Neuronal stem cell (in vitro differentiated cells): ENCODE measurements around the gene PAPOLB.

Source experiments
- DNase-seq: peaks from one replicate; pipeline ENCODE4 v3.0.0-alpha.2; 2013; ENCODE audit warnings: low spot score
- H2AFZ ChIP-seq: one replicate; pipeline ENCODE4 v1.6.1; 2013; ENCODE audit warnings: mild to moderate bottlenecking, low read length, inconsistent platforms
- H2AK5ac ChIP-seq: 2 replicates; pipeline ENCODE4 v1.6.1; 2013; ENCODE audit warnings: low read depth, mild to moderate bottlenecking, inconsistent platforms, low read length, moderate library complexity, mixed read lengths
- H2BK120ac ChIP-seq: 2 replicates; pipeline ENCODE4 v1.6.1; 2013; ENCODE audit warnings: low read depth, mild to moderate bottlenecking, inconsistent platforms, low read length, moderate library complexity, mixed read lengths
- H2BK12ac ChIP-seq: one replicate; pipeline ENCODE4 v1.6.1; 2013; ENCODE audit warnings: low read length, inconsistent platforms
- H2BK15ac ChIP-seq: 2 replicates; pipeline ENCODE4 v1.6.1; 2013; ENCODE audit warnings: mild to moderate bottlenecking, low read length, inconsistent platforms, mixed read lengths
- H2BK5ac ChIP-seq: one replicate; pipeline ENCODE4 v1.6.1; 2013; ENCODE audit warnings: inconsistent platforms, mild to moderate bottlenecking, low read length, moderate library complexity
- H3K14ac ChIP-seq: one replicate; pipeline ENCODE4 v1.6.1; 2013; ENCODE audit warnings: low read length, inconsistent platforms
- H3K18ac ChIP-seq: 2 replicates; pipeline ENCODE4 v1.6.1; 2013; ENCODE audit warnings: low read length, inconsistent platforms
- H3K23ac ChIP-seq: 2 replicates; pipeline ENCODE4 v1.6.1; 2013; ENCODE audit warnings: low read depth, mild to moderate bottlenecking, mixed read lengths, low read length, inconsistent platforms; ENCODE audit not compliant: poor library complexity
- H3K27ac ChIP-seq: replicated peaks from 3 replicates; pipeline ENCODE4 v1.5.1; 2013; ENCODE audit warnings: low read length, inconsistent platforms
- H3K27me3 ChIP-seq, 3 experiments: 2 replicates each; pipeline ENCODE4 v1.6.1; 2013; ENCODE audit warnings: low read length in 3 of 3, mild to moderate bottlenecking in 2 of 3, inconsistent platforms in 1 of 3, low read depth in 1 of 3, mixed read lengths in 1 of 3, moderate library complexity in 1 of 3; ENCODE audit not compliant: control insufficient read depth in 3 of 3, insufficient read depth in 3 of 3
- H3K36me3 ChIP-seq, 2 donors: replicated peaks in 1 of 2; 2 replicates each; pipeline ENCODE4 v1.6.1; 2013; ENCODE audit warnings: low read length in 2 of 2; ENCODE audit not compliant: control insufficient read depth in 2 of 2, insufficient read depth in 2 of 2
- H3K4ac ChIP-seq: 2 replicates; pipeline ENCODE4 v1.6.1; 2013; ENCODE audit warnings: inconsistent platforms, mild to moderate bottlenecking, low read length, moderate library complexity
- H3K4me1 ChIP-seq, 2 donors: 1 replicate in 1 of 2; 2 replicates in 1 of 2; pipeline ENCODE4 v1.6.1; 2013; ENCODE audit warnings: low read length in 2 of 2, low read depth in 1 of 2; ENCODE audit not compliant: control insufficient read depth in 2 of 2, insufficient read depth in 1 of 2
- H3K4me2 ChIP-seq: one replicate; pipeline ENCODE4 v1.6.1; 2013; ENCODE audit warnings: mild to moderate bottlenecking, low read length, inconsistent platforms; ENCODE audit not compliant: insufficient read depth, poor library complexity, severe bottlenecking
- H3K4me3 ChIP-seq, 2 donors: 2 replicates each; pipeline ENCODE4 v1.5.1; 2013; ENCODE audit warnings: low read length in 2 of 2, mild to moderate bottlenecking in 2 of 2, inconsistent platforms in 1 of 2, moderate library complexity in 1 of 2
- H3K79me1 ChIP-seq: one replicate; pipeline ENCODE4 v1.6.1; 2013; ENCODE audit warnings: low read depth, mild to moderate bottlenecking, inconsistent platforms, low read length, moderate library complexity
- H3K9ac ChIP-seq: one replicate; pipeline ENCODE4 v1.6.1; 2013; ENCODE audit warnings: mild to moderate bottlenecking, low read depth, low read length, inconsistent platforms; ENCODE audit not compliant: poor library complexity
- H3K9me3 ChIP-seq, 2 donors: replicated peaks in 1 of 2; 2 replicates each; pipeline versions ENCODE3 to v1.6.1; 2013; ENCODE audit warnings: low read length in 2 of 2, mild to moderate bottlenecking in 2 of 2, inconsistent platforms in 1 of 2, low read depth in 1 of 2, mixed read lengths in 1 of 2, moderate library complexity in 1 of 2; ENCODE audit not compliant: control insufficient read depth in 2 of 2, insufficient read depth in 1 of 2
- H4K8ac ChIP-seq: one replicate; pipeline ENCODE4 v1.6.1; 2013; ENCODE audit warnings: low read depth, mild to moderate bottlenecking, inconsistent platforms, low read length, moderate library complexity
- H4K91ac ChIP-seq: one replicate; pipeline ENCODE4 v1.6.1; 2013; ENCODE audit warnings: low read length, low read depth, mild to moderate bottlenecking, inconsistent platforms; ENCODE audit not compliant: poor library complexity
- WGBS, 2 donors: extraction: QIAGEN DNeasy Blood & Tissue Kit; methylation state at CpG; one replicate each; pipeline ENCODE4 v1.1.7; 2013; ENCODE audit warnings: missing lambda C conversion rate in 2 of 2, mixed read lengths in 1 of 2; ENCODE audit not compliant: insufficient read length in 2 of 2, insufficient replicate concordance in 1 of 2; ENCODE audit errors: extremely low coverage in 2 of 2; 5-methylcytosine and 5-hydroxymethylcytosine counted together

The PAPOLB gene

DNA sequence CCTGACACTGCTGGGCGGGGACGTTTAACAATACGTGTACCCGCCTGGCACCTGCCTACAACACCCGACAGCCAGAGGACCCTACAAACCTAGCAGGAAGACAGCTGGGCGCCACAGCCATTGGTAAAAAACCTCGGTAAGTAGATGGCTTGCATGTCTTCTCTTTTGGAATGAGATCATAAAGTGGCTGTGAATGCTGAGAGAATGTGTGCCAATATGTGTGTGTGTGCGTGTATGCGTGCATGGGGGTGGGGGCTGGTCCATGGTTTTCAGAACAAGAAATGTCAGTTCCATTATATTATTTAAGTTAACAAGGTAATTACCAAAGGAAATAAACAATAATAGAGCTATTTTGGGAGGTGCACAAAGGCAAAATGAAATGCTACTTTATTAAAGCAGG, 39.2 kb downstream of the PAPOLB start:
- Histone ChIP-seq H3K9me3 (no peaks in the 10 kb centered on the region), H4K91ac (no peak overlapping the region), H2BK120ac (no peak overlapping the region), H3K23ac (no peak overlapping the region), H3K4me3 (no peak overlapping the region), H3K18ac (no peak overlapping the region), H3K27me3 (no peaks in the 10 kb centered on the region), H2BK5ac (no peak overlapping the region), H3K4ac (no peak overlapping the region), H3K79me1 (peaks cover 2% of the 10 kb centered on the region), H3K14ac (no peak overlapping the region), H4K8ac (no peak overlapping the region), H3K9ac (no peak overlapping the region), H2BK15ac (no peak overlapping the region), H3K4me2 (no peak overlapping the region), H3K4me1 (no peaks in the 10 kb centered on the region), H2AK5ac (no peak overlapping the region), H3K27ac (no peak overlapping the region), H2AFZ (no peak overlapping the region), H2BK12ac (no peak overlapping the region), H3K36me3 (no peaks in the 10 kb centered on the region)
- DNase-seq: no peak
- WGBS, 2 donors: no CpG with 5 or more reads among the region's 9 CpGs

DNA sequence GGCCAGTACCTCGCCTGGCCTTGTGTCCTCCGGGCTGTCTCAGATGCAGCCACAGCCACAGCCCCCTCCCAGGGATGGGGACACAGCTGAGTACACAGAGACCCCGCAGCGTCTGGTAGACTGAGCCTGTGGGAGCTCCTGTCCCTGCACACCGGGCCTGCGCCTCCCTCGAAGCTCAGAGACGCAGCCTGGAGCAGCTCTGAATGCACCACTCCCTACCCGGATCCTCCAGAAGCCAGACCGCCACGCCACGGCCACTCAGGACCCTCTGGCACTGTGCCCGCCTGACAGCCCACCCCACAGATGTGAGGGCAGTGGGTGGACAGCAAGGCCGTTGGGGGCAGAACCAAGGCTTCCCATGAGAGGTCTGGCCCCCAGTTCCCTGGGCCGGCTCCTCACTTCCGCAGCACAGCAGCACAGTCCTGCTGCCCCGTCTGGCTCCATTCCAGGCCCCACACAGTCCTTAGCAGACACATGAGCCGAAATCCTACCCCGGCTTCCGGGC, 40.8 kb downstream of the PAPOLB start:
- Histone ChIP-seq H2BK120ac (no peak overlapping the region), H4K91ac (no peak overlapping the region), H3K27ac (no peak overlapping the region), H3K4me2 (no peak overlapping the region), H3K18ac (peak overlapping the region; percentile 38), H2BK5ac (peak overlapping the region; percentile 66), H2AFZ (no peak overlapping the region), H2AK5ac (peak overlapping the region; percentile 63), H3K23ac (peak overlapping the region; percentile 55), H3K79me1 (peaks cover 2% of the 10 kb centered on the region), H3K14ac (peak overlapping the region; percentile 38), H3K9ac (no peak overlapping the region), H3K4ac (peak overlapping the region; percentile 10), H3K27me3 (no peaks in the 10 kb centered on the region), H4K8ac (no peak overlapping the region), H2BK15ac (peak overlapping the region; percentile 49), H3K9me3 (no peaks in the 10 kb centered on the region), H3K4me1 (no peaks in the 10 kb centered on the region), H2BK12ac (peak overlapping the region; percentile 58), H3K36me3 (no peaks in the 10 kb centered on the region), H3K4me3 (no peak overlapping the region)
- no peak for DNase-seq
- WGBS, 2 donors: no CpG with 5 or more reads among the region's 20 CpGs

DNA sequence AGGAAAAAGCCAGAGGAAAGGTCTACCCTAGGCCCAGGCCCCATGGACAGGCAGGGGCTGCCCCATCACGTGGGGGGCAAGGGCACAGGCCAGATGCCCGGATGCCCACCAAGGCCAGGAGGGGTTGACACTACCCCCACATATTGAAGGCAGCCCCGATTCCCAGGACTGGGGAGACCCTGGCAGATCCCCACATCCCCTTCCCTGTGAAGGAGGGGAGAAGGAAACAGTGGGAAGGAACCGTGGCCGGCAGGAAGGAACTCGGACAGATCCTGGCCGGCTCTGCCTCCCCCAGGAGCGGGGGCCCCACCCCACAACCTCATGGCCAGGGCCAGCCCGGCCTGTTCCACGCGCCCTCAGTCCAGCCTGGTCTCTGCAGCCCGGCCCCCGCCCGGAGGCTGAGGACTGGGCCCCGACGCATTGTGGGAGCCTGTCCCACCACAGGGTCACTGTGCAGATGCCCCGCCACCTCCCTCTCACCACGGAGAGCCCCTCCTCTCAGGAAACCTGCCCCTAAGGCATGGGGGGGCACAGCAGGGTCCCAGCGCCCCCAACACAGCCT, 41.3 kb downstream of the PAPOLB start:
- peak overlapping the region; percentile 63 for H2AK5ac ChIP-seq
- no peak overlapping the region for H2BK15ac ChIP-seq
- no peak for DNase-seq
- no peaks in the 10 kb centered on the region for H3K4me1 ChIP-seq
- no peak overlapping the region for H4K91ac ChIP-seq
- no CpG with 5 or more reads among the region's 19 CpGs for WGBS, 2 donors
- H3K14ac ChIP-seq: peak overlapping the region; percentile 38
- H3K4me3 ChIP-seq: no peak overlapping the region
- no peak overlapping the region for H3K27ac ChIP-seq
- peak overlapping the region; percentile 10 for H3K4ac ChIP-seq
- no peaks in the 10 kb centered on the region for H3K36me3 ChIP-seq
- peaks cover 2% of the 10 kb centered on the region for H3K79me1 ChIP-seq
- no peak overlapping the region for H3K4me2 ChIP-seq
- no peak overlapping the region for H2BK120ac ChIP-seq
- H3K23ac ChIP-seq: no peak overlapping the region
- no peak overlapping the region for H2AFZ ChIP-seq
- no peaks in the 10 kb centered on the region for H3K27me3 ChIP-seq
- H2BK12ac ChIP-seq: no peak overlapping the region
- no peak overlapping the region for H4K8ac ChIP-seq
- no peak overlapping the region for H3K9ac ChIP-seq
- H3K18ac ChIP-seq: no peak overlapping the region
- H3K9me3 ChIP-seq: no peaks in the 10 kb centered on the region
- peak overlapping the region; percentile 66 for H2BK5ac ChIP-seq

DNA sequence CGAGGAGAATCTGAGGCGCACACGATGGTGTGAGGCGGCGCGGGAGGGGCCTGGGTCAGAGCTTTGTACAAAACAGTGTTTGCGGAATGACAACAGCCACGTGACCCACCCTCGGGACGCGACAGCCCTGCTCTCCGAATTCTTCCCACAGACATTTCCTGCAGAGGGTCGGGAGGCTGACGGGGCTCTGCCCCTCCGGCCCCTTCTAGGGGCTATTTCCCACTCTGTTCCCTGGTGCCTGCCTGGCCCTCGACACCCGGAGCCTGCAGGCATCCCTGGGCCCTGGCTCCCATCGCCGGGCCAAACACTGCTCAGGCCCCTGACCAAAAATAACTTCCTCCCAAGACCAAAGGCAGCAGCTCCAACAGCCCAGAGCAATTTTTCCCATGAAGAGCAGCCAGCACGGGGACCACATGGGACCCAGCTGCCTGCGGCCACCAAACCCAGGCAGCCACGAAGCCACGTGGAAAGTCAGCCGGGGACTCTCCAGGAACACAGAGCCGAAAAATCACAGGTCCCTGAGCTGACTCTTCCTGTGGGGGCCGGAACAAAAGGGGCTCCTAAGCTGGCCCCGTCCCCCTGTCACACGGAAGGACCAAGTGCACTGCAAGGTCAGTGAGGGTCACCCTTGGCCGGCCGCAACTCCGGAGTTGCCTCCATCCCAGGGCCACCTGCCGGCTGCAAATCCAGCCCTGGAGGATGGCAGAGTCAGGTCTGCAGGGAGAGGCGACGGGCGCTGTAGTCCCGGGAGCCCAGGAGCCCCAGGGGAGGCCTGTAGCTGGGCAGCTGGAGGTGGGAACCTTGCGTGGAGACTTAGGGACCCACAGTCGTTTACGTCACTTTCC, 42.0 kb downstream of the PAPOLB start:
- Histone ChIP-seq H3K36me3 (no peaks in the 10 kb centered on the region), H3K79me1 (peaks cover 2% of the 10 kb centered on the region), H2AFZ (no peak overlapping the region), H2BK12ac (no peak overlapping the region), H3K4me1 (no peaks in the 10 kb centered on the region), H3K4me3 (no peak overlapping the region), H4K91ac (no peak overlapping the region), H3K14ac (peak overlapping the region; percentile 38), H3K9ac (no peak overlapping the region), H2BK120ac (no peak overlapping the region), H3K27me3 (no peaks in the 10 kb centered on the region), H4K8ac (peak overlapping the region; percentile 43), H2AK5ac (peak overlapping the region; percentile 75), H3K27ac (no peak overlapping the region), H3K23ac (no peak overlapping the region), H3K9me3 (no peaks in the 10 kb centered on the region), H2BK15ac (no peak overlapping the region), H3K18ac (peak overlapping the region; percentile 17), H2BK5ac (no peak overlapping the region), H3K4me2 (no peak overlapping the region), H3K4ac (no peak overlapping the region)
- no peak for DNase-seq
- no CpG with 5 or more reads among the region's 39 CpGs for WGBS, 2 donors
